Thyroid gland (tissue), 4 donors: Measurements from ENCODE around the gene SPTBN4. TPM values are rescaled to one million over a fixed set of nuclear protein-coding genes. Genes with fewer than 3 reads are reported as not detected.

Experiments used
- DNase-seq, 2 donors: peaks; one replicate each; pipeline ENCODE4 v3.0.0-alpha.2; 2019
- H3K27ac ChIP-seq, 3 donors: fragments of 200-600 bp; sonication (generic); 1 replicate in 2 of 3; 2 replicates in 1 of 3; pipeline ENCODE4 v1.5.1; 2016 to 2019; ENCODE audit warnings: mild to moderate bottlenecking in 1 of 3, moderate library complexity in 1 of 3
- H3K27me3 ChIP-seq: fragments of 200-600 bp; sonication (generic); one replicate; pipeline ENCODE4 v1.5.1; 2019
- H3K36me3 ChIP-seq, 2 donors: fragments of 200-600 bp; sonication (generic); one replicate each; pipeline ENCODE4 v1.5.1; 2016 to 2019
- H3K4me1 ChIP-seq, 2 donors: fragments of 200-600 bp; sonication (generic); one replicate each; pipeline ENCODE4 v1.5.1; 2017 to 2019
- H3K4me3 ChIP-seq, 3 donors: fragments of 200-600 bp; sonication (generic); replicated peaks in 1 of 3; 1 replicate in 2 of 3; 2 replicates in 1 of 3; pipeline ENCODE4 v1.5.1; 2016; ENCODE audit warnings: mild to moderate bottlenecking in 1 of 3
- H3K9me3 ChIP-seq: fragments of 200-600 bp; sonication (generic); one replicate; pipeline ENCODE4 v1.5.1; 2017
- CTCF ChIP-seq, 6 experiments: fragments of 200-600 bp in 3 of 6; fragments of 450-650 bp in 3 of 6; sonication (generic) in 3 of 6; IDR thresholded peaks; one replicate each; pipeline ENCODE4 v1.5.1; 2016 to 2019; ENCODE audit warnings: antibody characterized with exemption in 6 of 6, mild to moderate bottlenecking in 2 of 6, inconsistent platforms in 1 of 6, moderate library complexity in 1 of 6
- POLR2A ChIP-seq, 2 donors: fragments of 450-650 bp; IDR thresholded peaks; one replicate each; pipeline ENCODE4 v1.6.1; 2017; ENCODE audit warnings: antibody characterized with exemption in 2 of 2, mild to moderate bottlenecking in 2 of 2, moderate library complexity in 1 of 2
- WGBS, 2 donors: methylation state at CpG; one replicate each; pipeline ENCODE4 v1.1.5; 2017; 5-methylcytosine and 5-hydroxymethylcytosine counted together
- intact Hi-C: fragments of 100-400 bp; cut with DNase I; formaldehyde crosslinking; loops from one replicate; pipeline ENCODE4 v1.15.1; 2023
- total RNA-seq, 4 donors: library from RNA; depleted of rRNA; stranded (reverse); fragments of >200 nt; gene quantifications; one replicate each; pipeline ENCODE4 v1.2.3, GENCODE V29; 2016

SPTBN4 gene
- total RNA-seq, 4 donors from 2014 or later: 0.67 to 2.7 (median 1.0) TPM

DNA sequence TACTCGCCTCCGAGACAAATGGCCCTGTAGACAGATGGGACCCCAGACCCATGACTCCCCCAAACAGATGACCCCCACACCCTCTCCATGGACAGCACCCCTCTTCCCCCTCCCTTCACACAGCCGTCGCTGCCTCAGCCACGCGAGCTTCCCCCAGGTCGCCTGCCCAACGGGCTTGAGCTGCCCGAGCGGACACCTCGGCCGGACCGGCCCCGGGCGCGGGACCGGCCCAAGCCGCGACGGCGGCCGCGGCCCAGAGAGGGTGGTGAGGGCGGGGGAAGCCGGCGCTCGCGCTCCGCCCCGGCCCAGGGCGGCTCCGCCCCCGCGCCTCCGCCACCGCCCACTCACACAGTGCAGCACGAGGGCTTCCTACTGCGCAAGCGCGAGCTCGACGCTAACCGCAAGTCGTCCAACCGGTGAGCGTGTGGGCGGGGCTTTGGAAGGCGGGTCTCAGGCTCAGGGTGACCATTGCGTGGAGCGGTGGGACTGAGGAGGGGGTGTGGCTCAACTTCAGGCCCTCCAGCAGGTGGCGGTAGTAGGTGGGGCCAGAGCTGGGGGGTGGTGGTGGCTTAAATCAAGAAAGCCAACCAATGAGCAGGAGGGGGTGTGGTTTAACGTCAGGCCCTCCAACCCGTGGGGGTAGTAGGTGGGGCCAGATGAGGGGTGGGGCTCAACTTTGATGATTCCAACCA, 103.7 kb downstream of the SPTBN4 start:
- WGBS, 2 donors: 2 to 4% methylated on average over 5 to 19 of the region's 53 CpGs
- Histone ChIP-seq H3K27ac (no peak overlapping the region), H3K9me3 (no peaks in the 10 kb centered on the region), H3K4me3 (peak overlapping the region in 1 of 3 donors; percentile 12), H3K4me1 (peaks cover 10 to 13% of the 10 kb centered on the region in 2 donors), H3K27me3 (peaks cover 18% of the 10 kb centered on the region), H3K36me3 (no peaks in the 10 kb centered on the region)
- TF ChIP-seq CTCF (IDR thresholded peaks at IDR 0.05) (peak in 2 of 6 experiments; percentile 24 to 36), POLR2A (IDR thresholded peaks at IDR 0.05) (peak in 1 of 2 donors; percentile 20)
- peak; percentile 99 for DNase-seq
- intact Hi-C loops: no loop called here

DNA sequence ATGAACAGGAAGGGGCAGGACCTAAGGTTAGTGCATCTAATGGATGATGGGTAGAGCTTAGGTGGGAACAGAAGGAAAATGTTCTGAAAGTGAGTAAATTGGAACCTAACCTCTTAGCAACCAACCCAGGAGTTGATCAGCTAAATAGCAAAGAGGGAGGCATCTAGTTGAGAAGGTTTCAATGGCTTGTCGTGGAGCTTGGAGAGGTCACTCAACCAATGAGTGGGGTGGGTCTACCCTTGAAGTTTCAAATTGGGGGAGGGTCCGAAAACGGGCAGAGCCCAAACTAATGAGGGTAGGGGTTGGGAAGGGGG, 104.2 kb downstream of the SPTBN4 start:
- H3K4me1 ChIP-seq: peaks cover 10 to 13% of the 10 kb centered on the region in 2 donors
- intact Hi-C loops: no loop called here
- H3K4me3 ChIP-seq: no peak overlapping the region
- TF ChIP-seq CTCF (IDR thresholded peaks at IDR 0.05) (no peak), POLR2A (IDR thresholded peaks at IDR 0.05) (no peak)
- no peaks in the 10 kb centered on the region for H3K9me3 ChIP-seq
- DNase-seq: no peak
- no peak overlapping the region for H3K27ac ChIP-seq
- peaks cover 17% of the 10 kb centered on the region for H3K27me3 ChIP-seq
- H3K36me3 ChIP-seq: no peaks in the 10 kb centered on the region
- WGBS, 2 donors: 31 to 38% methylated on average over 3 of the region's 3 CpGs

- H3K4me1 ChIP-seq: peaks cover 10 to 13% of the 10 kb centered on the region in 2 donors
- no peak overlapping the region for H3K4me3 ChIP-seq
- no peaks in the 10 kb centered on the region for H3K9me3 ChIP-seq
- peaks cover 9% of the 10 kb centered on the region for H3K27me3 ChIP-seq
- no peaks in the 10 kb centered on the region for H3K36me3 ChIP-seq
- H3K27ac ChIP-seq: no peak overlapping the region
- 86 to 93% methylated on average over 10 of the region's 10 CpGs for WGBS, 2 donors
- DNase-seq: no peak
- intact Hi-C loops: no loop called here
- TF ChIP-seq CTCF (IDR thresholded peaks at IDR 0.05) (no peak), POLR2A (IDR thresholded peaks at IDR 0.05) (no peak)
Measured at GRCh38 chr19:40571831-40572495, 105.2 kb downstream of the SPTBN4 start.

- Histone ChIP-seq H3K27me3 (no peaks in the 10 kb centered on the region), H3K36me3 (peaks cover 3 to 4% of the 10 kb centered on the region in 2 donors), H3K4me1 (peaks cover 6 to 10% of the 10 kb centered on the region in 2 donors), H3K4me3 (no peak overlapping the region), H3K9me3 (no peaks in the 10 kb centered on the region), H3K27ac (no peak overlapping the region)
- DNase-seq: no peak
- TF ChIP-seq POLR2A (IDR thresholded peaks at IDR 0.05) (no peak), CTCF (IDR thresholded peaks at IDR 0.05) (no peak)
- intact Hi-C loops: no loop called here
- 66 to 74% methylated on average over 18 of the region's 18 CpGs for WGBS, 2 donors
Measured at GRCh38 chr19:40575326-40575725, 108.5 kb downstream of the SPTBN4 start.

DNA sequence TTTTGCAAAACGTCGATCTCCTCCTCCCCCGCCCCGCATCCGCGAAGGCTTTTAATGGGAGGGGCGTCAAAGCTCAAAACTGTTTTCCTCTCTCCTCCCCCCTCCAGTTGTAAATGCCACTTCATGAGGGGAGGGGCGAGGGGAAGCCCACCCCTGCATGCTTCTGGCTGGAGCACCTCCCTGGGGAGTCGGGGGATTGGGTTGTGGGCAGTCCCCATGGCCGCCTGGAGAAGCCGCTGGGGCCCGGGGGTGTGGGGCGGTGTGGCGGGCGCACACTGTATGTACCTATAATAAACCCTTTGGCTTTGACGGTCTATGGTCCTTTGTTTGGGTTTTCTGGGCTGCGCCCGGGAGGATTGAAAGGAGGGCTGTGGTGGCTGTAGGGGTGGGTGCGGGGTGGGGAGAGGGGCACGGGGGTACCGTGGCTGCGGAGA, 109.4 kb downstream of the SPTBN4 start:
- peak overlapping the region in 1 of 3 donors; percentile 54 for H3K4me3 ChIP-seq
- peaks cover 6 to 10% of the 10 kb centered on the region in 2 donors for H3K4me1 ChIP-seq
- H3K9me3 ChIP-seq: no peaks in the 10 kb centered on the region
- no peaks in the 10 kb centered on the region for H3K27me3 ChIP-seq
- H3K36me3 ChIP-seq: peaks cover 5 to 11% of the 10 kb centered on the region in 2 donors
- intact Hi-C loops: no loop called here
- 2 to 4% methylated on average over 19 to 22 of the region's 22 CpGs for WGBS, 2 donors
- peak overlapping the region in 1 of 3 donors; percentile 58 for H3K27ac ChIP-seq
- TF ChIP-seq CTCF (IDR thresholded peaks at IDR 0.05) (no peak), POLR2A (IDR thresholded peaks at IDR 0.05) (no peak)
- peak in 1 of 2 donors; percentile 12 for DNase-seq
